Smooth muscle cell (in vitro differentiated cells): ENCODE results near the gene POMGNT1. TPM values are rescaled to one million over a fixed set of nuclear protein-coding genes. Genes with fewer than 3 reads are reported as not detected.

Experiments used
- DNase-seq: peaks from one replicate; lab custom pipeline; 2025; ENCODE audit not compliant: unreplicated experiment; lab: John Stamatoyannopoulos, UW
- H2AFZ ChIP-seq: fragments of 200-600 bp; sonication (generic); 2 replicates; pipeline ENCODE4 v1.6.0; 2016; ENCODE audit warnings: antibody characterized with exemption, low read depth, mild to moderate bottlenecking
- H3F3A ChIP-seq: fragments of 200-600 bp; sonication (generic); 2 replicates; pipeline ENCODE4 v1.6.0; 2017; ENCODE audit warnings: antibody characterized with exemption, low read depth
- H3K27ac ChIP-seq: fragments of 200-600 bp; sonication (generic); 2 replicates; pipeline ENCODE4 v1.5.1; 2016; ENCODE audit warnings: low read depth, mild to moderate bottlenecking
- H3K27me3 ChIP-seq: fragments of 200-600 bp; sonication (generic); 2 replicates; pipeline ENCODE4 v1.6.1; 2016; ENCODE audit warnings: low read depth, mild to moderate bottlenecking
- H3K36me3 ChIP-seq: fragments of 200-600 bp; sonication (generic); 2 replicates; pipeline ENCODE4 v1.5.1; 2016; ENCODE audit warnings: low read depth
- H3K4me1 ChIP-seq: fragments of 200-600 bp; sonication (generic); 2 replicates; pipeline ENCODE4 v1.5.1; 2016; ENCODE audit warnings: low read depth
- H3K4me2 ChIP-seq: fragments of 200-600 bp; sonication (generic); 2 replicates; pipeline ENCODE4 v1.6.0; 2016; ENCODE audit warnings: mild to moderate bottlenecking
- H3K4me3 ChIP-seq: fragments of 200-600 bp; sonication (generic); 2 replicates; pipeline ENCODE4 v1.5.1; 2016; ENCODE audit warnings: mild to moderate bottlenecking
- H3K79me2 ChIP-seq: fragments of 200-600 bp; sonication (generic); 2 replicates; pipeline ENCODE4 v1.6.0; 2016; ENCODE audit warnings: low read depth, mild to moderate bottlenecking
- H3K9ac ChIP-seq: fragments of 200-600 bp; sonication (generic); 2 replicates; pipeline ENCODE4 v1.6.0; 2016; ENCODE audit warnings: low read depth
- H3K9me3 ChIP-seq: fragments of 200-600 bp; sonication (generic); replicated peaks from 2 replicates; pipeline ENCODE4 v1.5.1; 2016; ENCODE audit warnings: low read depth
- H4K20me1 ChIP-seq: fragments of 200-600 bp; sonication (generic); 2 replicates; pipeline ENCODE4 v1.6.0; 2016; ENCODE audit warnings: low read depth
- CTCF ChIP-seq: fragments of 200-600 bp; sonication (generic); IDR thresholded peaks from 2 replicates; pipeline ENCODE4 v1.5.1; 2017; ENCODE audit warnings: borderline replicate concordance, mild to moderate bottlenecking, antibody characterized with exemption; ENCODE audit not compliant: insufficient read depth, poor library complexity, severe bottlenecking
- WGBS: methylation state at CpG from one replicate; pipeline ENCODE4 v1.1.7; 2016; ENCODE audit warnings: low lambda C conversion rate; 5-methylcytosine and 5-hydroxymethylcytosine counted together
- polyA plus RNA-seq: library from polyadenylated mRNA; unstranded; fragments of >200 nt; fragmentation: Nextera tagmentation; extraction: Ambion mirVana; gene quantifications from 2 replicates; pipeline ENCODE4 v1.2.1, GENCODE V29; 2016
- total RNA-seq: library from RNA; depleted of rRNA; stranded (reverse); fragments of >200 nt; gene quantifications from 2 replicates; pipeline ENCODE4 v1.2.3, GENCODE V29; 2014

The POMGNT1 gene
- total and polyA plus RNA-seq, 2 experiments from 2014 or later: 39.4 to 72.4 TPM

- Histone ChIP-seq H3K4me2 (no peak overlapping the region), H3K9ac (no peak overlapping the region), H2AFZ (no peak overlapping the region), H3K36me3 (no peaks in the 10 kb centered on the region), H3K27ac (no peak overlapping the region), H3K4me1 (peaks cover 7% of the 10 kb centered on the region), H3K79me2 (no peaks in the 10 kb centered on the region), H3K9me3 (no peaks in the 10 kb centered on the region), H3F3A (peaks cover 18% of the 10 kb centered on the region), H3K4me3 (no peak overlapping the region), H3K27me3 (no peaks in the 10 kb centered on the region), H4K20me1 (no peaks in the 10 kb centered on the region)
- 93% methylated on average over 8 of the region's 8 CpGs for WGBS
- DNase-seq: no peak
- TF ChIP-seq CTCF: no peak
Measured at GRCh38 chr1:46187106-46187869, 10.9 kb downstream of the POMGNT1 start.

DNA sequence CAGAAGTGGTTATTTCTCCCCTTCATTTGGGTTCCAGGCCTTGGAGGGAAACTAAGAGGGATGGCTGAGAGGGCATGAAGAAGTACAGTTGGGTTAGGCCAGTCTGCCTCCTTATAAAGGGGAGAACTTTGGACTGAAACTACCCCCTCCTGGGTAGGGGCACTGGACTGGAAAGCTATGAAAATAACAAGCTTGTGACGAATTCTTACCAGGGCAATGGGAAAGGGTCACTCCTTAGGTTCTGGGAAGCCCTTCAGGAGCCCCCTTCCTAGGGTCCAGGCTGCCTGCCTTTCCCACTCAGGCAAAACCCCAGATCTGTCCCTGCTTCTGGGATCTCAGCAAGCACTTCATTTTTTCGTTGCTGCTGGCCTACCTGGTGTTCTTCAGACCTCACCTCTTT is 12.2 kb downstream of the POMGNT1 start:
- WGBS: 86% methylated on average over 2 of the region's 2 CpGs
- Histone ChIP-seq H3K4me1 (peaks cover 7% of the 10 kb centered on the region), H3K9ac (no peak overlapping the region), H3K27ac (no peak overlapping the region), H3F3A (peaks cover 21% of the 10 kb centered on the region), H3K4me3 (no peak overlapping the region), H4K20me1 (no peaks in the 10 kb centered on the region), H3K9me3 (no peaks in the 10 kb centered on the region), H3K36me3 (no peaks in the 10 kb centered on the region), H2AFZ (no peak overlapping the region), H3K27me3 (no peaks in the 10 kb centered on the region), H3K4me2 (no peak overlapping the region), H3K79me2 (no peaks in the 10 kb centered on the region)
- no peak for TF ChIP-seq CTCF
- DNase-seq: no peak

GRCh38 chr1:46184920-46185658 is 13.1 kb downstream of the POMGNT1 start:
- no peak for DNase-seq
- peak overlapping the region; percentile 87 for H3K27ac ChIP-seq
- no peak overlapping the region for H2AFZ ChIP-seq

More at GRCh38 chr1:46184920-46185658, 13.1 kb downstream of the POMGNT1 start:
- Histone ChIP-seq H3K4me1 (peaks cover 7% of the 10 kb centered on the region), H3K27me3 (no peaks in the 10 kb centered on the region), H3K9me3 (no peaks in the 10 kb centered on the region), H3K4me2 (no peak overlapping the region), H3F3A (peaks cover 21% of the 10 kb centered on the region), H4K20me1 (no peaks in the 10 kb centered on the region), H3K36me3 (no peaks in the 10 kb centered on the region), H3K79me2 (no peaks in the 10 kb centered on the region), H3K4me3 (no peak overlapping the region), H3K9ac (no peak overlapping the region)
- no peak for TF ChIP-seq CTCF
- 80% methylated on average over 7 of the region's 7 CpGs for WGBS
